HFFc6 (cell line): ENCODE data around the gene SEPTIN11. TPM values are rescaled to one million over a fixed set of nuclear protein-coding genes. Genes with fewer than 3 reads are reported as not detected.

Experiments used
- DNase-seq: peaks from one replicate; pipeline ENCODE4 v3.0.0-alpha.2; 2018
- H3K27ac Mint-ChIP-seq: 2 replicates; pipeline ENCODE4 v1.8.0; 2020; ENCODE audit warnings: mild to moderate bottlenecking, mixed read lengths
- H3K27me3 Mint-ChIP-seq: 2 replicates; pipeline ENCODE4 v1.8.0; 2021; ENCODE audit warnings: mild to moderate bottlenecking, moderate library complexity, mixed read lengths; ENCODE audit not compliant: insufficient read depth
- H3K36me3 Mint-ChIP-seq: 2 replicates; pipeline ENCODE4 v1.8.0; 2021; ENCODE audit warnings: low read depth, mixed read lengths
- H3K4me1 Mint-ChIP-seq: 2 replicates; pipeline ENCODE4 v1.8.0; 2020; ENCODE audit warnings: low read depth, mixed read lengths
- H3K4me3 Mint-ChIP-seq: 2 replicates; pipeline ENCODE4 v1.8.0; 2020; ENCODE audit warnings: mild to moderate bottlenecking, moderate library complexity, mixed read lengths
- H3K9me3 Mint-ChIP-seq: 2 replicates; pipeline ENCODE4 v1.8.0; 2020; ENCODE audit warnings: mild to moderate bottlenecking, mixed read lengths
- CTCF ChIP-seq: fragments of 200-600 bp; sonication (generic); IDR thresholded peaks from 2 replicates; pipeline ENCODE4 v1.5.0; 2021; ENCODE audit warnings: antibody characterized with exemption, mild to moderate bottlenecking
- long read RNA-seq: library from polyadenylated mRNA; unstranded; transcript quantifications from one replicate; pipeline ENCODE4 v2.0.0, GENCODE V29; 2019
- total RNA-seq, 6 experiments: library from RNA; stranded (reverse); fragmentation: NEBNext Ultra II Directional; extraction: Animal tissue kit (Norgen Biotek cat#: 25700); gene quantifications; 2 replicates in 1 of 6; 3 replicates in 5 of 6; pipeline ENCODE4 v1.2.3, GENCODE V29; 2021

Gene SEPTIN11
- total RNA-seq = 100 to 1,000 TPM; 563 to 907 (median 620) TPM
- long read RNA-seq, full-length matches to known transcripts = 425 of 1,006 reads
- long read RNA-seq, partial matches to known transcripts = 234 of 1,006 reads
- long read RNA-seq, other reads (novel, unspliced or antisense) = 347 of 1,006 reads

- H3K27ac Mint-ChIP-seq = peak within 1 kb of the TSS; percentile 82
- H3K36me3 Mint-ChIP-seq = peaks cover 65% of the 10 kb centered on the region
- no peak for TF ChIP-seq CTCF
- H3K4me3 Mint-ChIP-seq = peak within 1 kb of the TSS; percentile 92
- H3K9me3 Mint-ChIP-seq = no peaks in the 10 kb centered on the region
- peaks cover 2% of the 10 kb centered on the region for H3K27me3 Mint-ChIP-seq
- DNase-seq = peak; percentile 94
- H3K4me1 Mint-ChIP-seq = peaks cover 65% of the 10 kb centered on the region
Measured at GRCh38 chr4:76949276-76950051, at the start of gene SEPTIN11. Gene SEPTIN11, plus strand, starts transcription at chr4:76949752. Its CDS starts 152 bp downstream, at chr4:76949904.

DNA sequence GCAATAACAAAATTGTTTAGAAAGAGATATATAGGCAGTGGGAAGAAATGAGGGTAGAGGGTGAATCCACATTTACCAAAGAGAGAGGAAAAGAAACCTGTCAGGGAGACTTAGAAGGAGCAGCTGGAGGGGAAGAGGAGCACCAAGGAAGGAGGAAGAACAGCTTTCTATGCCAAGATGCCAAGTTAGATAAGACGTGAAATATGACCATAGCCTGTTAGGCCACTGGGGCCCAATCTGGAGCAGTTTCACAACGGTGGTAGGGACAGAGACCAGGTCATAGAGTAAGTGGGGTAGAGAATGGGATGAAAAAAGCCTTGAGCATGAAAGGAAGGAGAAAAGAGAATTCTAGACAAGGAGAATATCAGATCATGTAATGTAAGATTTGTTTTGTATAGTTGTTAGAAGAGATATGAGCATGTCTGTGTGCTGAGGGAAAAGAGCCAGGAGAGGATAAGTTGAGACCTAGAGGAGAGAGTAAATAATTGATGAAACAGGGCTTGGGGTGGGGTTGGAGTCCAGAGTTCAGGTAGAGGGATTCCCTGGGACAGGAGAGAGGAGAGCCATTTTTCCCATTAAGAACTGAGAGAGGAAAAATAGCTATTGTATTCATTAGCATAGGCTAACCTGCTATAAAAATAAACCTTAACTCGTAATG lies 47.2 kb upstream of the SEPTIN11 start:
- peaks cover 5% of the 10 kb centered on the region for H3K27me3 Mint-ChIP-seq
- TF ChIP-seq CTCF = no peak
- DNase-seq = no peak
- H3K27ac Mint-ChIP-seq = no peak overlapping the region
- no peaks in the 10 kb centered on the region for H3K9me3 Mint-ChIP-seq
- peaks cover 4% of the 10 kb centered on the region; the same call in 1 of the 2 replicates for H3K36me3 Mint-ChIP-seq
- H3K4me1 Mint-ChIP-seq = peaks cover 23% of the 10 kb centered on the region
- no peak overlapping the region for H3K4me3 Mint-ChIP-seq

GRCh38 chr4:76904646-76905190 lies 44.8 kb upstream of the SEPTIN11 start:
- no peaks in the 10 kb centered on the region for H3K9me3 Mint-ChIP-seq
- no peak for TF ChIP-seq CTCF
- H3K4me3 Mint-ChIP-seq = no peak overlapping the region
- DNase-seq = no peak
- no peak overlapping the region for H3K27ac Mint-ChIP-seq
- no peaks in the 10 kb centered on the region for H3K27me3 Mint-ChIP-seq
- no peaks in the 10 kb centered on the region for H3K36me3 Mint-ChIP-seq
- H3K4me1 Mint-ChIP-seq = peaks cover 18% of the 10 kb centered on the region

DNA sequence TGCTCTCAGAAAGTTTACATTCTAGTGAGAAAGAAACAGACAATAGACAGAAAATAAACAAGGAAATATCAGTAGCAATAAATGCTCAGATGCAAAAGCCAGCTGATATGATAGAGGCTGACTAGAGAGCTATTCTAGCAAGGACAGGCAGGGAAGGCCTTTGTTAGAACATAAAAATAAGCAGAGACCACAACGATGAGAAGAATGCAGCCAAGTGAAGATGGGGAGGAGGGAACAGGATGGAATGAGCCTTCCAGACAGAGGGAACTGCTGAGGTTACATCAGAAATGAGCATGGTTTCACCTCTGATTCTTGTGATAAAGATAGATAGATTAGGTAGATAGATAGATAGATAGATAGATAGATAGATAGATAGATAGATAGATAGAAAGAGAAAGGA lies 44.0 kb upstream of the SEPTIN11 start:
- no peaks in the 10 kb centered on the region for H3K27me3 Mint-ChIP-seq
- peak; percentile 70 for DNase-seq
- peak overlapping the region; percentile 12; the same call in 1 of the 2 replicates for H3K27ac Mint-ChIP-seq
- TF ChIP-seq CTCF = no peak
- H3K4me1 Mint-ChIP-seq = peaks cover 18% of the 10 kb centered on the region
- no peaks in the 10 kb centered on the region for H3K9me3 Mint-ChIP-seq
- H3K36me3 Mint-ChIP-seq = no peaks in the 10 kb centered on the region
- peak overlapping the region; percentile 8 for H3K4me3 Mint-ChIP-seq

- H3K27me3 Mint-ChIP-seq = peaks cover 2% of the 10 kb centered on the region; the same call in 1 of the 2 replicates
- H3K4me1 Mint-ChIP-seq = peaks cover 15% of the 10 kb centered on the region
- H3K27ac Mint-ChIP-seq = no peak overlapping the region
- no peak overlapping the region for H3K4me3 Mint-ChIP-seq
- no peaks in the 10 kb centered on the region for H3K9me3 Mint-ChIP-seq
- no peaks in the 10 kb centered on the region for H3K36me3 Mint-ChIP-seq
- DNase-seq = no peak
- no peak for TF ChIP-seq CTCF
Measured at GRCh38 chr4:76909711-76910110, 39.8 kb upstream of the SEPTIN11 start.
